Loucy (cell line): ENCODE measurements around the gene CACNA1C.

Experiments used
- CTCF ChIP-seq: fragments of 200-600 bp; sonication (generic); conservative IDR thresholded peaks from 2 replicates; pipeline ENCODE4 v1.5.1; 2014; ENCODE audit warnings: mild to moderate bottlenecking, antibody characterized with exemption, low read length
- EZH2phosphoT487 ChIP-seq: fragments of 200-600 bp; IDR thresholded peaks from 2 replicates; pipeline ENCODE4 v1.6.1; 2018; ENCODE audit warnings: antibody characterized with exemption, mild to moderate bottlenecking, moderate library complexity, borderline replicate concordance

GRCh38 chr12:2387103-2387834 lies 334.5 kb downstream of the CACNA1C start:
- no peak for TF ChIP-seq CTCF
- no peak for TF ChIP-seq EZH2phosphoT487
